Large intestine (tissue), 3 donors: Measurements from ENCODE around the gene RTN4RL1. TPM values are rescaled to one million over a fixed set of nuclear protein-coding genes. Genes with fewer than 3 reads are reported as not detected.
A peak's percentile ranks its signal among the peaks of the same experiment; 100 is the strongest.

Experiments
- DNase-seq, 2 donors: peaks; one replicate each; pipeline versions ENCODE4 v3.0.0 to v3.0.0-alpha.2; 2013
- H3K27ac ChIP-seq: one replicate; pipeline ENCODE4 v1.5.1; 2013; ENCODE audit warnings: low read length
- H3K27me3 ChIP-seq: 2 replicates; pipeline ENCODE4 v1.6.1; 2013; ENCODE audit warnings: low read length; ENCODE audit not compliant: control insufficient read depth, insufficient read depth
- H3K36me3 ChIP-seq: 2 replicates; pipeline ENCODE4 v1.6.1; 2013; ENCODE audit warnings: low read length; ENCODE audit not compliant: control insufficient read depth, insufficient read depth
- H3K4me1 ChIP-seq: one replicate; pipeline ENCODE4 v1.6.1; 2013; ENCODE audit warnings: low read length; ENCODE audit not compliant: control insufficient read depth, insufficient read depth
- H3K4me3 ChIP-seq: one replicate; pipeline ENCODE4 v1.5.1; 2013; ENCODE audit warnings: low read length
- H3K9me3 ChIP-seq: one replicate; pipeline ENCODE4 v1.6.1; 2013; ENCODE audit warnings: mild to moderate bottlenecking, low read depth, low read length, moderate library complexity; ENCODE audit not compliant: control insufficient read depth
- WGBS: methylation state at CpG from one replicate; pipeline ENCODE4 v1.1.5; 2013; ENCODE audit warnings: low lambda C conversion rate; ENCODE audit not compliant: insufficient coverage; 5-methylcytosine and 5-hydroxymethylcytosine counted together
- polyA plus RNA-seq: library from polyadenylated mRNA; unstranded; fragments of 120-200 nt; gene quantifications from one replicate; pipeline ENCODE4 v1.2.1, GENCODE V29; 2013

The RTN4RL1 gene
- polyA plus RNA-seq, 1 donor = 0.45 TPM

DNA sequence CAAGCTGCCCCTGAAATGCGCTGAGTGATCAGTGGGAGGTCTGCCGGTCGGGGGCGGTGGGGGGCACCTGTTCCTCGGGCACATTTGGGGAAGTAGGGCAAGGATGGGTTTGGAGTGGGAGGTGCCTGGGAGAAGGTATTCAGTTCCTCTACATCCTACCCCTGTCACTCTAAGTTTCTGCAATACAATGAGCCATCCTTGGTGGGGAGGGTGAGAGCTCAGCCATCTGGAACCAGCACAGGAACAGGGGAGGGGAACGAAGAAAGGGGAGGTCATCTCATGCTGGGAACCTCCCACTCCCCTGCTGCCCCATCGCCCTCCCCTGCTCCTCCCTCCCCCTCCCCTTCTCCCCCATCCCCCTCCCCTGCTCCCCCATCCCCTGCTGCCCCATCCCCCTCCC is 9.0 kb upstream of the RTN4RL1 start:
- Histone ChIP-seq H3K4me3 (no peak overlapping the region), H3K4me1 (peaks cover 7% of the 10 kb centered on the region), H3K27me3 (peaks cover 4% of the 10 kb centered on the region), H3K27ac (no peak overlapping the region), H3K36me3 (peaks cover 44% of the 10 kb centered on the region), H3K9me3 (no peaks in the 10 kb centered on the region)
- DNase-seq = no peak
- WGBS = no CpG with 5 or more reads among the region's 7 CpGs

DNA sequence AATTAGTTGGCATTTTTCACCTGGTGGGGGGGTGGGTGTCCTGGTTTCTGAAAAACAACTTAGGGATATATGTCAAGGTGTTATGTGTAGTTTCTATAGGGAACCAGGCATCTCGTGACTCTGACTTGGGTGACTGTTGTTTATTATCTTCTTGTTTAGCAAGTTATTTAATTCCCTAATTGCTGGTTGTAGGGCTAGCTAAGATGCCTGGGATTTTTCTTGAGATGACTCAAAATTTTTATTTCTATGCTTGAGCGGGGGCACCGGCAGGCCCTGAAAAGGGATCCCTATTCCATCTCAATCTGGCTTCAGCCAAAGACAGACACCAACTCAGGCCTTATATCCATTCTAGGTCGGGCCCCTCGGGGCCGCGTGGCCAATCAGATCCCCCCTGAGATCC is 8.0 kb upstream of the RTN4RL1 start:
- peaks cover 7% of the 10 kb centered on the region for H3K4me1 ChIP-seq
- WGBS = no CpG with 5 or more reads among the region's 7 CpGs
- no peaks in the 10 kb centered on the region for H3K9me3 ChIP-seq
- H3K36me3 ChIP-seq = peaks cover 38% of the 10 kb centered on the region
- H3K4me3 ChIP-seq = no peak overlapping the region
- DNase-seq = no peak
- no peak overlapping the region for H3K27ac ChIP-seq
- H3K27me3 ChIP-seq = peaks cover 13% of the 10 kb centered on the region

GRCh38 chr17:2030779-2031163 is 5.6 kb upstream of the RTN4RL1 start:
- no CpG with 5 or more reads among the region's 10 CpGs for WGBS
- Histone ChIP-seq H3K4me1 (peaks cover 11% of the 10 kb centered on the region), H3K4me3 (peak overlapping the region; percentile 97), H3K27ac (no peak overlapping the region), H3K36me3 (peaks cover 16% of the 10 kb centered on the region), H3K27me3 (peaks cover 35% of the 10 kb centered on the region), H3K9me3 (peaks cover 2% of the 10 kb centered on the region)
- DNase-seq = no peak

- H3K4me1 ChIP-seq = peaks cover 17% of the 10 kb centered on the region
- WGBS = no CpG with 5 or more reads among the region's 59 CpGs
- peak; percentile 73 to 83 for DNase-seq
- peak within 1 kb of the TSS; percentile 97 for H3K4me3 ChIP-seq
- H3K27ac ChIP-seq = peak within 1 kb of the TSS; percentile 31
- peaks cover 12% of the 10 kb centered on the region for H3K36me3 ChIP-seq
- peaks cover 3% of the 10 kb centered on the region for H3K9me3 ChIP-seq
- H3K27me3 ChIP-seq = peaks cover 41% of the 10 kb centered on the region
Measured at GRCh38 chr17:2029911-2030778, 5.0 kb upstream of the RTN4RL1 start, which contains the start of gene DPH1. DPH1 (plus strand) TSS chr17:2030153; CDS start chr17:2030170, 17 bp downstream.

GRCh38 chr17:2028737-2029136 is 3.6 kb upstream of the RTN4RL1 start:
- Histone ChIP-seq H3K36me3 (peaks cover 8% of the 10 kb centered on the region), H3K27ac (no peak overlapping the region), H3K4me1 (peaks cover 22% of the 10 kb centered on the region), H3K27me3 (peaks cover 54% of the 10 kb centered on the region), H3K4me3 (no peak overlapping the region), H3K9me3 (peaks cover 3% of the 10 kb centered on the region)
- WGBS = no CpG with 5 or more reads among the region's 6 CpGs
- DNase-seq = no peak

DNA sequence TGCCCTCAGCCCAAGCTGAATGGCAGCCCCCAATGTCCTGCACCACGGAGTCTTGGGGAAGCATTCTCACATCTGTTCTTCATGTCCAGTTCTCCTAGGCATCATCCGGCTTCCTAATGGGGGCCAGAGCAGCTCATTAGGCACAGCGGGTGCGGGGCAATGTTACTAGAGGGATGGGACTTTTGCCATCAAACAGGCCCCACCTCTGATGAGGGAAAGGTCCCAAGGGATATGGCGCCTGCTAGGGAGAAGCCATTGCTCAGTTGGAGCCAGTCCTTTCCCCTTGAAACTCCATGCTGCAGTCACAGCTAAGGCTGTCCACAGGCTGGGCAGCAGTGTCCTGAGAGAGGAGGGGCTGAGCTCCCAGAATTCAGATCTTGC is 3.1 kb upstream of the RTN4RL1 start:
- Histone ChIP-seq H3K27me3 (peaks cover 59% of the 10 kb centered on the region), H3K9me3 (peaks cover 3% of the 10 kb centered on the region), H3K4me1 (peaks cover 22% of the 10 kb centered on the region), H3K4me3 (no peak overlapping the region), H3K36me3 (peaks cover 3% of the 10 kb centered on the region), H3K27ac (no peak overlapping the region)
- no CpG with 5 or more reads among the region's 5 CpGs for WGBS
- no peak for DNase-seq

- H3K27ac ChIP-seq = no peak overlapping the region
- DNase-seq = no peak
- H3K4me3 ChIP-seq = no peak overlapping the region
- no CpG with 5 or more reads among the region's 11 CpGs for WGBS
- peaks cover 2% of the 10 kb centered on the region for H3K36me3 ChIP-seq
- H3K27me3 ChIP-seq = peaks cover 64% of the 10 kb centered on the region
- H3K9me3 ChIP-seq = peaks cover 3% of the 10 kb centered on the region
- peaks cover 22% of the 10 kb centered on the region for H3K4me1 ChIP-seq
Measured at GRCh38 chr17:2027528-2028233, 2.5 kb upstream of the RTN4RL1 start.

- Histone ChIP-seq H3K4me3 (peak overlapping the region; percentile 16), H3K27me3 (peaks cover 80% of the 10 kb centered on the region), H3K4me1 (peaks cover 19% of the 10 kb centered on the region), H3K36me3 (no peaks in the 10 kb centered on the region), H3K9me3 (peaks cover 3% of the 10 kb centered on the region), H3K27ac (no peak overlapping the region)
- peak in 1 of 2 donors; percentile 61 for DNase-seq
- no CpG with 5 or more reads among the region's 55 CpGs for WGBS
Measured at GRCh38 chr17:2025622-2026309, 632 bp upstream of the RTN4RL1 start.

DNA sequence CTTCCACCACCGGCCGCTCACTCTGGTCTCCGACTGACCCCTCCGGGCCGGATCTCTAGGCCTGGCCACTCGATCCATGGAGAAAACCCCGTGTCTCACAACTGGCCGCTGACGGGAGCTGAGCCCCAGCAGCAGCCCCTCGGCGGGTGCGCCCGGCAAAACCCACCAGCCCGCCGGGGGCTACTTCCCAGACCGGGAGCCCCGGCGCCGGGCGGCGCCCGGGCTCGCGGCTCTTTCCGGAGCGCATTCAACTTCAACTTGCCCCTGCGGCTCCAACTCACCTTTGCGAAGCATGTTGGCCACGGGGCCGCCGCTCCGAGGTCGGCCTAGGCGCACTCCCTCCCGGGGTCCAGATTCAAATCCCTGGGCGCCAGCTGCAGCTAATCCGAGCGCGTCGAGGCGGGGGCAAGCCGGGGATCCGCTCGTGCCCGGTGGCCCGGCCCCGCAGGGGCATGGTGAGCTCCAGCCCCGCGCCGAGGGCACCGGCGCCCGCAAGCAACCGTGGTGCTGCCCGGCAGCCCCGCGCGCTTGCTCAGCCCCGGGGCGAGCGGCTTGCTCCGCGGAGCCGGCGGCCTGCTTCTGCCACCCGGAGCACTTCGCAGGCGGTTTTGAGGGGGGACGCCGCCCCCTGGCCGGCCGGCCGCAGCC is 438 bp downstream of the RTN4RL1 start:
- H3K27me3 ChIP-seq = peaks cover 89% of the 10 kb centered on the region
- no peaks in the 10 kb centered on the region for H3K36me3 ChIP-seq
- peaks cover 3% of the 10 kb centered on the region for H3K9me3 ChIP-seq
- H3K4me1 ChIP-seq = peaks cover 18% of the 10 kb centered on the region
- DNase-seq = no peak
- no peak overlapping the region for H3K27ac ChIP-seq
- no CpG with 5 or more reads among the region's 73 CpGs for WGBS
- H3K4me3 ChIP-seq = peak overlapping the region; percentile 10
